Vagina (tissue), 2 donors: ENCODE measurements around the gene MRGPRD. TPM values are rescaled to one million over a fixed set of nuclear protein-coding genes. Genes with fewer than 3 reads are reported as not detected.
"Not testable (repeated sequence)": the region's sequence is repeated elsewhere in the genome, so short reads cannot be mapped to it uniquely, and the experiment has no call there.

Experiments
- DNase-seq, 2 donors: peaks; one replicate each; pipeline ENCODE4 v3.0.0-alpha.2; 2017; ENCODE audit errors: extremely low spot score in 2 of 2
- H3K27ac ChIP-seq: fragments of 200-600 bp; sonication (generic); one replicate; pipeline ENCODE4 v1.5.1; 2019
- H3K27me3 ChIP-seq: fragments of 200-600 bp; sonication (generic); one replicate; pipeline ENCODE4 v1.5.1; 2019
- H3K36me3 ChIP-seq, 2 donors: fragments of 200-600 bp; sonication (generic); one replicate each; pipeline ENCODE4 v1.5.1; 2017 to 2019
- H3K4me1 ChIP-seq: fragments of 200-600 bp; sonication (generic); one replicate; pipeline ENCODE4 v1.5.1; 2019
- H3K4me3 ChIP-seq, 2 donors: fragments of 200-600 bp; sonication (generic); 1 replicate in 1 of 2; 2 replicates in 1 of 2; pipeline ENCODE4 v1.5.1; 2016 to 2019
- H3K9me3 ChIP-seq: fragments of 200-600 bp; sonication (generic); one replicate; pipeline ENCODE4 v1.5.1; 2019
- CTCF ChIP-seq, 3 experiments: fragments of 450-650 bp in 2 of 3; fragments of 200-600 bp in 1 of 3; sonication (generic) in 1 of 3; IDR thresholded peaks; one replicate each; pipeline ENCODE4 v1.5.1; 2017 to 2019; ENCODE audit warnings: antibody characterized with exemption in 3 of 3, mild to moderate bottlenecking in 2 of 3, moderate library complexity in 2 of 3
- POLR2A ChIP-seq, 2 donors: fragments of 450-650 bp; IDR thresholded peaks; one replicate each; pipeline ENCODE4 v1.6.1; 2017; ENCODE audit warnings: antibody characterized with exemption in 2 of 2, mild to moderate bottlenecking in 2 of 2, moderate library complexity in 2 of 2
- POLR2AphosphoS5 ChIP-seq, 2 donors: sonication (generic); formaldehyde crosslinking; IDR thresholded peaks; one replicate each; pipeline ENCODE4 v1.9.0; 2017; ENCODE audit warnings: antibody characterized with exemption in 2 of 2, mild to moderate bottlenecking in 2 of 2, low read depth in 1 of 2; ENCODE audit not compliant: insufficient read depth in 1 of 2
- intact Hi-C: fragments of 100-400 bp; cut with DNase I; formaldehyde crosslinking; loops from one replicate; pipeline ENCODE4 v1.15.1; 2023
- total RNA-seq: library from RNA; depleted of rRNA; stranded (reverse); fragments of >200 nt; gene quantifications from one replicate; pipeline ENCODE4 v1.2.3, GENCODE V29; 2016

The MRGPRD gene
- total RNA-seq, 1 donor from 2014 or later: not detected

GRCh38 chr11:68974421-68975194, 6.2 kb downstream of the MRGPRD start:
- Histone ChIP-seq H3K9me3 (no peaks in the 10 kb centered on the region), H3K36me3 (no peaks in the 10 kb centered on the region), H3K27ac (no peak overlapping the region), H3K4me1 (peaks cover 8% of the 10 kb centered on the region), H3K27me3 (no peaks in the 10 kb centered on the region), H3K4me3 (no peak overlapping the region)
- no peak for DNase-seq
- intact Hi-C loops: no loop called here
- no peak for TF ChIP-seq CTCF (IDR thresholded peaks at IDR 0.05)
- TF ChIP-seq POLR2A (IDR thresholded peaks at IDR 0.05): no peak
- no peak for TF ChIP-seq POLR2AphosphoS5 (IDR thresholded peaks at IDR 0.05; ENCODE audit: insufficient read depth in 1 of 2, low read depth in 1 of 2)

- H3K36me3 ChIP-seq, H3K27me3 ChIP-seq, intact Hi-C loops, H3K27ac ChIP-seq, H3K4me3 ChIP-seq, DNase-seq, H3K9me3 ChIP-seq, H3K4me1 ChIP-seq: not testable (repeated sequence)
Observed at GRCh38 chr11:68973706-68974105, 7.1 kb downstream of the MRGPRD start.

GRCh38 chr11:68973219-68973618, 7.6 kb downstream of the MRGPRD start:
- Histone ChIP-seq H3K4me1 (no peaks in the 10 kb centered on the region), H3K36me3 (no peaks in the 10 kb centered on the region), H3K27me3 (no peaks in the 10 kb centered on the region), H3K9me3 (no peaks in the 10 kb centered on the region), H3K4me3 (no peak overlapping the region), H3K27ac (no peak overlapping the region)
- no peak for TF ChIP-seq CTCF (IDR thresholded peaks at IDR 0.05)
- TF ChIP-seq POLR2A (IDR thresholded peaks at IDR 0.05): no peak
- no peak for TF ChIP-seq POLR2AphosphoS5 (IDR thresholded peaks at IDR 0.05; ENCODE audit: insufficient read depth in 1 of 2, low read depth in 1 of 2)
- DNase-seq: no peak
- intact Hi-C loops: no loop called here

- Histone ChIP-seq H3K9me3 (no peaks in the 10 kb centered on the region), H3K27me3 (no peaks in the 10 kb centered on the region), H3K27ac (no peak overlapping the region), H3K36me3 (no peaks in the 10 kb centered on the region), H3K4me1 (no peaks in the 10 kb centered on the region), H3K4me3 (no peak overlapping the region)
- DNase-seq: no peak
- TF ChIP-seq POLR2A (IDR thresholded peaks at IDR 0.05): no peak
- no peak for TF ChIP-seq POLR2AphosphoS5 (IDR thresholded peaks at IDR 0.05; ENCODE audit: insufficient read depth in 1 of 2, low read depth in 1 of 2)
- no peak for TF ChIP-seq CTCF (IDR thresholded peaks at IDR 0.05)
- intact Hi-C loops: no loop called here
Observed at GRCh38 chr11:68970921-68971636, 9.7 kb downstream of the MRGPRD start.

- intact Hi-C loops: no loop called here
- no peak for DNase-seq
Observed at GRCh38 chr11:68969386-68969785, 11.4 kb downstream of the MRGPRD start.

More at GRCh38 chr11:68969386-68969785, 11.4 kb downstream of the MRGPRD start:
- Histone ChIP-seq H3K4me3 (no peak overlapping the region), H3K27me3 (no peaks in the 10 kb centered on the region), H3K9me3 (no peaks in the 10 kb centered on the region), H3K4me1 (no peaks in the 10 kb centered on the region), H3K27ac (no peak overlapping the region), H3K36me3 (no peaks in the 10 kb centered on the region)
- TF ChIP-seq POLR2AphosphoS5 (IDR thresholded peaks at IDR 0.05; ENCODE audit: insufficient read depth in 1 of 2, low read depth in 1 of 2) (no peak), POLR2A (IDR thresholded peaks at IDR 0.05) (no peak), CTCF (IDR thresholded peaks at IDR 0.05) (no peak)
